Calu3 (cell line): ENCODE measurements around the gene ZNF260. TPM values are rescaled to one million over a fixed set of nuclear protein-coding genes. Genes with fewer than 3 reads are reported as not detected.
A peak's percentile ranks its signal among the peaks of the same experiment; 100 is the strongest.

Experiments
- BruUV-seq: library from RNA; stranded (reverse); fragments of 400-500 nt; replicated peaks from 2 replicates; lab custom pipeline; 2021; lab: Mats Ljungman, UMichigan
- CTCF ChIA-PET: fragments of 300-600 bp; sonication (Branson Sonifier 250); formaldehyde crosslinking; loops from one replicate; lab custom pipeline; 2022; ENCODE audit warnings: antibody characterized with exemption; lab: Charles Lee
- DNase-seq: peaks from one replicate; pipeline ENCODE4 v3.0.0; 2022
- H3K27ac Mint-ChIP-seq: one replicate; pipeline ENCODE4 v1.8.0; 2022; ENCODE audit warnings: mixed read lengths; ENCODE audit not compliant: unreplicated experiment
- H3K27me3 Mint-ChIP-seq: one replicate; pipeline ENCODE4 v1.8.0; 2022; ENCODE audit warnings: mixed read lengths; ENCODE audit not compliant: unreplicated experiment
- H3K36me3 Mint-ChIP-seq: one replicate; pipeline ENCODE4 v1.8.0; 2022; ENCODE audit warnings: mild to moderate bottlenecking, moderate library complexity, mixed read lengths; ENCODE audit not compliant: insufficient read depth, unreplicated experiment
- H3K4me1 Mint-ChIP-seq: one replicate; pipeline ENCODE4 v1.8.0; 2022; ENCODE audit warnings: mild to moderate bottlenecking, low read depth, mixed read lengths; ENCODE audit not compliant: unreplicated experiment
- H3K4me3 Mint-ChIP-seq: one replicate; pipeline ENCODE4 v1.8.0; 2022; ENCODE audit warnings: mild to moderate bottlenecking, low read depth, moderate library complexity, mixed read lengths; ENCODE audit not compliant: unreplicated experiment
- H3K9me3 Mint-ChIP-seq: one replicate; pipeline ENCODE4 v1.8.0; 2022; ENCODE audit warnings: low read depth, mixed read lengths; ENCODE audit not compliant: unreplicated experiment
- intact Hi-C: fragments of 100-400 bp; cut with micrococcal nuclease; formaldehyde crosslinking; loops from one replicate; pipeline ENCODE4 v1.10.0; 2022; ENCODE audit not compliant: unreplicated experiment
- total RNA-seq: library from RNA; stranded (reverse); gene quantifications from 2 replicates; pipeline ENCODE4 v1.2.3, GENCODE V29; 2022
- TF ChIP-seq, protein P1 (sequence below): fragments of 200-600 bp; IDR thresholded peaks from one replicate; pipeline ENCODE4 v1.8.0; 2022; ENCODE audit warnings: antibody characterized with exemption; ENCODE audit not compliant: unreplicated experiment

Gene ZNF260
- total RNA-seq, 1 experiment from 2014 or later = 17.8 TPM

DNA sequence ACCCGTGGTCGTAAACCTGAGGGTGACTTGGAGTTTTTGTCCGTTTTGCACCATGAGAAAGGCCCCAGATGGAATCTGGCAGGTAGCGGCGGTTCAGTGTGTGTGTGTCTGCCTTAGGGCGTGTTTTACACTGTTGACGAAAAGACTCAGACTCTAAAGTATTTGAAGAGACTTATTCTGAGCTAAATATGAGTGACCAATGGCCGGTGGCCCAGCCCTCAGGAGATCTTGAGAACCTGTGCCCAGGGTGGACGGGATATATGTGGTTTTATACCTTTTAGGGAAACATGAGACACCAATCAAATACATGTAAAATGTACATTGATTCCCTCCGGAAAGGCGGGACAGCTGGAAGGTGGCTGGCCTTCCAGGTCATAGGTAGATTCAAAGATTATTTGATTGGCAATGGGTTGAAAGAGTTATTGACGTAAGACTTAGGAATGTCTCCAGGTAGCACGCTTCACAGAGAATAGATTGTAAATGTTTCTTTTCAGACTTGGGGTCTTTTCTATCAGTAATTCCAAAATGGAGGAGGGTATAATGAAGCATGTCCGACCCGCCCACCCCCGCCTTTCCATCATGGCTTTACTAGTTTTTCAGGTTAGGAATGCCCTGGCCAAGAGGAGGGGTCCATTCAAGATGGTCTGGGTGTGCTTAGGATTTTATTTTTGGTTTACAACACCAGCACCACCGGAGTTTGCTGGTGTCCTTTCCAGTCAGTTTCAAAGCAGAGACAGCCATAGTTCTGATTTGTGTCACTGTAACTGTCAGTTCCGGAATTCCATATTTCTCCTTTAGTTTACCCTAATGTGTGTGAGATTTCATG is 46.0 kb upstream of the ZNF260 start:
- peak overlapping the region; percentile 94 for H3K4me3 Mint-ChIP-seq
- peak overlapping the region; percentile 92 for H3K27ac Mint-ChIP-seq
- no peaks in the 10 kb centered on the region for H3K27me3 Mint-ChIP-seq
- intact Hi-C loops = loop anchor here (5.0 to 10.0 kb wide), 3 partner anchors 47 to 278 kb away; partner anchors contain the start of genes ZNF260, ZNF345 and ZNF567
- peak; percentile 28 for DNase-seq
- TF ChIP-seq, protein P1, sequence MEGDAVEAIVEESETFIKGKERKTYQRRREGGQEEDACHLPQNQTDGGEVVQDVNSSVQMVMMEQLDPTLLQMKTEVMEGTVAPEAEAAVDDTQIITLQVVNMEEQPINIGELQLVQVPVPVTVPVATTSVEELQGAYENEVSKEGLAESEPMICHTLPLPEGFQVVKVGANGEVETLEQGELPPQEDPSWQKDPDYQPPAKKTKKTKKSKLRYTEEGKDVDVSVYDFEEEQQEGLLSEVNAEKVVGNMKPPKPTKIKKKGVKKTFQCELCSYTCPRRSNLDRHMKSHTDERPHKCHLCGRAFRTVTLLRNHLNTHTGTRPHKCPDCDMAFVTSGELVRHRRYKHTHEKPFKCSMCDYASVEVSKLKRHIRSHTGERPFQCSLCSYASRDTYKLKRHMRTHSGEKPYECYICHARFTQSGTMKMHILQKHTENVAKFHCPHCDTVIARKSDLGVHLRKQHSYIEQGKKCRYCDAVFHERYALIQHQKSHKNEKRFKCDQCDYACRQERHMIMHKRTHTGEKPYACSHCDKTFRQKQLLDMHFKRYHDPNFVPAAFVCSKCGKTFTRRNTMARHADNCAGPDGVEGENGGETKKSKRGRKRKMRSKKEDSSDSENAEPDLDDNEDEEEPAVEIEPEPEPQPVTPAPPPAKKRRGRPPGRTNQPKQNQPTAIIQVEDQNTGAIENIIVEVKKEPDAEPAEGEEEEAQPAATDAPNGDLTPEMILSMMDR = no peak
- peaks cover 7% of the 10 kb centered on the region for H3K9me3 Mint-ChIP-seq
- CTCF ChIA-PET = interaction anchor here (0.6 to 1.1 kb wide), 2 partner anchors 46 to 168 kb away, joined by 3 read pairs; partner anchors contain the start of gene ZNF260
- BruUV-seq = no TSS peak
- peaks cover 71% of the 10 kb centered on the region for H3K36me3 Mint-ChIP-seq
- H3K4me1 Mint-ChIP-seq = peaks cover 23% of the 10 kb centered on the region

DNA sequence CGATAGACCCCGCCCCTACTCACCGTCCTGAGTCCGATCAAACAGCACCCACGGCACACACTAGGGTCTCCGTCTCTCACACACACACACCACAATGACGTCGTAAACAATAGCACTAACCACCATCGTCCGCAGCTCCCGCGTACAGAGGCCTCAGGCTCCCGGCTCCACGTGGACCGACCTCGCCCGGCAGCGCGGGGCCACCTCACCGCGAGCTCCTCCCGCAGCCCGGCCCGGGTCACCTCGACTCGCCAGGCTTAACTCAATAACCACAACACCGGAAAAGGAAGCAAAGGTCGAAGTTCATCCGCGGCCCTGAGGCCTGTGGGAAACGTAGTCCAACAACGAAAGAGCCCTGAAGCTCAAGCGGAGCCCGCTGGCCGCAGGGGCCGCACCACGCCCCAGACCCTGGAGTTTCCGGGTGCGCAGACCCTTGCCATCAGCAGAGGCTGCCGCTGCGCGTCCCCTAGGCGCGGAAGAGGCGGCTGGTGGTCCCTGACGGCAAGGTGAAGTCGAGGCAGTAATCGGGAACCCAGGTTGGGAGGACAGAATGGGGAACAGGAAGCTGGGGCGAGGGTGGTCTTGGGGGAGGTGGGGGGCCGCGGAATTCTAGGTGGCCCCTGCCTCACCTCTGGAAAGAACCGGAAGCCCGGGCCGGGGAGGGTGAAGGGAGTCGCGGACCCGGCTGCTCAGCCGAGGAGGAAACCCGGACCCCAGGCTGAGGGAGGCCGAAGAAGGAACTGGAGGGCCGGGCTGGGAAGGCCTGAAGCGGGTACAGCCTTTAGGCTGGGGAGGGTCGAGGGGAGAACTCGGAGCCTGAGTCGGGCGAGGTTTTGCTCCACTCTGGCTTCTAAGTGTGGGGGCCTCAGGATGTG is 45.2 kb upstream of the ZNF260 start, which contains the start of gene ZNF529:
Gene ZNF529 (minus strand): TSS at position 273 of the 875 bp plus-strand sequence. CDS start 946 bp downstream, outside the sequence.
- BruUV-seq = no TSS peak
- CTCF ChIA-PET = interaction anchor here (0.6 to 1.1 kb wide), 3 partner anchors 45 to 114 kb away, joined by 3 to 5 read pairs (median 3); partner anchors contain the start of genes ZNF260 and ZNF567
- peak within 1 kb of the TSS; percentile 94 for H3K4me3 Mint-ChIP-seq
- intact Hi-C loops = loop anchor here (5.0 to 10.0 kb wide), 3 partner anchors 46 to 279 kb away; partner anchors contain the start of genes ZNF260, ZNF345 and ZNF567
- H3K27ac Mint-ChIP-seq = peak within 1 kb of the TSS; percentile 92
- H3K36me3 Mint-ChIP-seq = peaks cover 65% of the 10 kb centered on the region
- DNase-seq = peak; percentile 96
- H3K4me1 Mint-ChIP-seq = peaks cover 23% of the 10 kb centered on the region
- H3K27me3 Mint-ChIP-seq = no peaks in the 10 kb centered on the region
- peaks cover 7% of the 10 kb centered on the region for H3K9me3 Mint-ChIP-seq
- TF ChIP-seq, protein P1 = no peak

DNA sequence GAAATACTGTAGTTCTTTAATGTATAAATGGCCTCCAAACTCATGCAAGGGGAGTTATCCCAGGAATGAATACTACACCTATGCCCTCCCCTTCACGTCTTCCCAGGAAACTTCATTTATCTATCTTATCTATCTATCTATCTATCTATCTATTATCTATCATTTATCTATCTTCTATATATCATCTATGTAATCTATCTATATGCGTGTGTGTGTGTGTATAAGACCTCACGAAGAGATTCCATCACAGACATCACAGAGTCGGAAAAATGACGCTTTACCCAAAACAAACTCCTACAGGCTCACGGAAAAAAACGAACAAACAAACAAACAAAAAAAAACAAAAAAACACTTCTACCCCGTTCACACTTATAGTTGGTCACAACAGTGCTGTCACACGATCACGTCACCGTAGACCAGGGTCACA is 44.5 kb upstream of the ZNF260 start:
- Mint-ChIP-seq H3K4me1 (peaks cover 23% of the 10 kb centered on the region), H3K27ac (peak overlapping the region; percentile 92), H3K36me3 (peaks cover 63% of the 10 kb centered on the region), H3K9me3 (peaks cover 11% of the 10 kb centered on the region), H3K4me3 (peak overlapping the region; percentile 94), H3K27me3 (no peaks in the 10 kb centered on the region)
- DNase-seq = no peak
- TF ChIP-seq, protein P1 = no peak
- CTCF ChIA-PET = no interaction called here
- TSS peak; percentile 68 for BruUV-seq
- intact Hi-C loops = loop anchor here (5.0 to 10.0 kb wide), 3 partner anchors 45 to 280 kb away; partner anchors contain the start of genes ZNF260, ZNF345 and ZNF567

GRCh38 chr19:36564391-36564790 is 36.3 kb upstream of the ZNF260 start:
- CTCF ChIA-PET = no interaction called here
- TF ChIP-seq, protein P1 = no peak
- Mint-ChIP-seq H3K4me1 (no peaks in the 10 kb centered on the region), H3K9me3 (peaks cover 10% of the 10 kb centered on the region), H3K27ac (no peak overlapping the region), H3K4me3 (no peak overlapping the region), H3K27me3 (no peaks in the 10 kb centered on the region), H3K36me3 (peaks cover 17% of the 10 kb centered on the region)
- intact Hi-C loops = no loop called here
- DNase-seq = no peak
- no TSS peak for BruUV-seq
